B cell (primary cell): ENCODE measurements around the gene TNFRSF1B.

ENCODE experiments used
- CTCF ChIP-seq: fragments of 200-600 bp; IDR thresholded peaks from one replicate; pipeline ENCODE4 v1.8.0; 2022; ENCODE audit warnings: antibody characterized with exemption, mild to moderate bottlenecking
- EZH2 ChIP-seq: IDR thresholded peaks from 2 replicates; pipeline ENCODE4 v1.6.1; 2012; ENCODE audit warnings: borderline replicate concordance, low read depth, mild to moderate bottlenecking, moderate library complexity, low read length; ENCODE audit not compliant: insufficient read depth, poor library complexity, severe bottlenecking

GRCh38 chr1:12125422-12126355 is 41.1 kb upstream of the TNFRSF1B start:
- TF ChIP-seq CTCF (no peak), EZH2 (no peak)
